ENCODE measurements around the gene ORAI2. TPM values are rescaled to one million over a fixed set of nuclear protein-coding genes. Genes with fewer than 3 reads are reported as not detected.

ORAI2 gene
- total and polyA plus RNA-seq, 8 donors: 8.8 to 38.2 (median 13.2) TPM

DNA sequence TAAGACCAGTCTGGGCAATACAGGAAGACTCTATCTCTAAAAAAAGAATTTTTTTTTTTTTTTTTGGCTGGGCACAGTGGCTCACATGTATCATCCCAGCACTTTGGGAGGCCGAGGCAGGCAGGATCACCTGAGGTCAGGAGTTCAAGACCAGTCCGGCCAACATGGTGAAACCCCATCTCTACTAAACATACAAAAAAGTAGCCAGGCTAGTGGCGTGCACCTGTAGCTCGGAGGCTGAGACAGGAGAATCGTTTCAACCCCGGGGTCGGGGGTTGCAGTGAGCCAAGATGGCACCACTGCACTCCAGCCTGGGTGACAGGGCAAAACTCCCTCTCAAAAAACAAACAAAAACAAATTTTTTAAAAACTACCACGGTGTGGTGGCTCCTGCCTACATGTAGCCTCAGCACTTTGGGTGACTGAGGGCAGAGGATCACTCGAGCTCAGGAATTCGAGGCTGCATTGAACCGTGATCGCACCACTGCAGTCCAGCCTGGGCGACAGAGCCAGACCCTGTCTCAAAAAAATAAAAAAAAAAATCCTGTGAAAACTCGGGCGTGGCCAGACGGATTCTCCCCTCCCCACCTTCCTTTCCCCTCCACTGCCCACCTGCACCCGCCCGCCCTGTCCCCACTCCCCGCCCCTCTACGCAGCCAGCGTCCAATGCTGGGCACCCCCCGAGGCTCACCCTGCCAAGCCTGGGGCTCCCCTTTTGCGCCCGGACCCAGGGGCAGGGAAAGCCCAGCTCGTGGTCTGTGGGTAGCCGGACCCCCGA is 745 bp upstream of the ORAI2 start:
- intact Hi-C loops (cut with DNase I): no loop called here
- Histone ChIP-seq H3K27me3 (no peaks in the 10 kb centered on the region), H3K9me3 (no peaks in the 10 kb centered on the region), H3K4me3 (peak overlapping the region; percentile 83 to 92), H3K27ac (peak overlapping the region; percentile 85 to 97), H3K36me3 (peaks cover 0 to 18% of the 10 kb centered on the region in 2 donors), H3K4me1 (peaks cover 13 to 69% of the 10 kb centered on the region in 2 donors)
- ATAC-seq (peak; percentile 44), DNase-seq (no peak)
- no peak for TF ChIP-seq CTCF (IDR thresholded peaks at IDR 0.05)

DNA sequence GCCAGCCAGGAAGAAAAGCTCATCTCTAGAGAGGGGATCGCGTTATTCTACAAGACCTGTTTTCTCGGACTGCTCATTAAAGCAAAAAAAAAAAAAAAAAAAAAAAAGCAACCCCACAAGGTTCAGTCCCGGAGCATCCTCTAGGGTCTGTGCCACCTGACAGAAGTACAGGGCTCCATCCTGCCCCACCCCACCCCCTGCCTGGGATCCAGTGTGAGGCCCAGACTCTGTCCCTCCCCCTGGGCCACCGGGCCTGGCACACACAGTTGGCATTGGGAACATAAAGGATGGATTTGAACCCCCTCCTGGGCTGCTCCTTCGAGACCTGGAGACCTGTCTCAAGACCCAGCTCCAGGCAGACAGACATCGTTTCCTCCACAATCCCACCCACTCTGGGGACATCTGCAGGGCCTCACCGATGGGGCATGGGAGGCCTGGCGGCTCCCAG is 688 bp downstream of the ORAI2 start:
- Histone ChIP-seq H3K27ac (peak overlapping the region; percentile 48 to 97), H3K36me3 (peaks cover 0 to 28% of the 10 kb centered on the region in 2 donors), H3K9me3 (no peaks in the 10 kb centered on the region), H3K27me3 (no peaks in the 10 kb centered on the region), H3K4me1 (peaks cover 13 to 57% of the 10 kb centered on the region in 2 donors), H3K4me3 (peak overlapping the region; percentile 83 to 92)
- intact Hi-C loops (cut with DNase I): no loop called here
- ATAC-seq (peak; percentile 4), DNase-seq (no peak)
- no peak for TF ChIP-seq CTCF (IDR thresholded peaks at IDR 0.05)

DNA sequence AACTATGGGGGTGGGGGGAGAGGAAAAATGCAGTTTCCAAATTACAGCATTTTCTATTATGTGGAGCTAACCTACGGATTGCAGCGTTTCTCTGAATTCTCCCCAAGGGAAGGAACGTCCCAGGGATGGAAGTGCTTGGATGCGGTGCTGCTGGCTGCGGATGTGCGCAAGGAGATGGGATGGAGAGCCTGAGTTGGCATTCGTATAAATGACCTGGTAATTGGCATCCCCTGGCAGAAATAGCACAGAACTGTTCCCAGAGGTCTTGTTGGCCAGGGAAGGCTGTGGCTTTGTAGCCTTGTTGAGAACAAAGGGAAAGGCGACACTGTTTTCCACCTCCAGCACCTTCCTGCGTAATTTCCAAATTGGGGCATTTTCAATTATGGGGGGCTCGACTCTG is 2.7 kb downstream of the ORAI2 start:
- TF ChIP-seq CTCF (IDR thresholded peaks at IDR 0.05): no peak
- no peaks in the 10 kb centered on the region for H3K9me3 ChIP-seq
- no peaks in the 10 kb centered on the region for H3K27me3 ChIP-seq
- peaks cover 13 to 40% of the 10 kb centered on the region in 2 donors for H3K4me1 ChIP-seq
- ATAC-seq (no peak), DNase-seq (no peak)
- no peak overlapping the region for H3K27ac ChIP-seq
- H3K36me3 ChIP-seq: peaks cover 0 to 47% of the 10 kb centered on the region in 2 donors
- no peak overlapping the region for H3K4me3 ChIP-seq
- intact Hi-C loops (cut with DNase I): no loop called here

DNA sequence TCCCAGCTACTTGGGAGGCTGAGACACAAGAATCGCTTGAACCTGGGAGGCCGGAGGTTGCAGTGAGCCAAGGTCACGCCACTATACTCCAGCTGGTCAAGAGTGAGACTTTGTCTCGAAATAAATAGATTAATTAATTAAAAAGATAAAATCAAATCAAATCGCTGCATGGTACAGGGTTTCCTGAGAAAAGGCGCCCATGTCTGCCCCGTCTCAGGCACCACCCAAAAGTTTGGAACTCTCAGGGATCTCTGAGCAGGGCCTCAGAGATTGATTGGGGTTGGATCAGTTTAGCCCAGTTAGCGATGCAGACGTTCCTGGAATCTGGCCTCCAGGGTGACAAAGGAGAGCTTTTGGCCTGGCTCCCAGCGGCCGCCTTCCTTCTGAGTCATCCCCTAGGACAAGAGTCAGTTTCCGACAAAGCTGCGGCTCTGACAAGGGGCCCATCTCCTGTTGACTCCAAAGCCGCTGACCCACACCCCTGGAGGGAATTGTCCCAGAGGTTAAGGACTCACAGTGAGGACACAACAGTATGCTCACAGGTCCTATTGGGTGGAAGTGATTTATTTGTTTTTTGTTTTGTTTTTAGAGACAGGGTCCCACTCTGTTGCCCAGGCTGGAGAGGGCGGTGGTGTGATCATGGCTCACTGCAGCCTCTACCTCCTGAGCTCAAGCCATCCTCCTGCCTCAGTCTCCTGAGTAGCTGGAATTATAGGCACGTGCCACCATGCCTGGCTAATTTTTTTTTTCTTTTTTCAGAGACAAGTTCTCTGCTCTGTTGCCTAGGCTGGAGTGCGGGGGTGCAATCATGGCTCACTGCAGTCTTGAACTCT is 6.8 kb downstream of the ORAI2 start:
- DNase-seq (peak in 1 of 4 donors; percentile 46), ATAC-seq (peak; percentile 58)
- peaks cover 0 to 7% of the 10 kb centered on the region in 2 donors for H3K4me1 ChIP-seq
- H3K27me3 ChIP-seq: no peaks in the 10 kb centered on the region
- no peaks in the 10 kb centered on the region for H3K9me3 ChIP-seq
- no peak for TF ChIP-seq CTCF (IDR thresholded peaks at IDR 0.05)
- peak overlapping the region; percentile 46 to 48 for H3K27ac ChIP-seq
- H3K4me3 ChIP-seq: no peak overlapping the region
- peaks cover 0 to 77% of the 10 kb centered on the region in 2 donors for H3K36me3 ChIP-seq
- intact Hi-C loops (cut with DNase I): no loop called here
